Measurements from ENCODE around the gene HOXA3.

- TF ChIP-seq, protein P1, sequence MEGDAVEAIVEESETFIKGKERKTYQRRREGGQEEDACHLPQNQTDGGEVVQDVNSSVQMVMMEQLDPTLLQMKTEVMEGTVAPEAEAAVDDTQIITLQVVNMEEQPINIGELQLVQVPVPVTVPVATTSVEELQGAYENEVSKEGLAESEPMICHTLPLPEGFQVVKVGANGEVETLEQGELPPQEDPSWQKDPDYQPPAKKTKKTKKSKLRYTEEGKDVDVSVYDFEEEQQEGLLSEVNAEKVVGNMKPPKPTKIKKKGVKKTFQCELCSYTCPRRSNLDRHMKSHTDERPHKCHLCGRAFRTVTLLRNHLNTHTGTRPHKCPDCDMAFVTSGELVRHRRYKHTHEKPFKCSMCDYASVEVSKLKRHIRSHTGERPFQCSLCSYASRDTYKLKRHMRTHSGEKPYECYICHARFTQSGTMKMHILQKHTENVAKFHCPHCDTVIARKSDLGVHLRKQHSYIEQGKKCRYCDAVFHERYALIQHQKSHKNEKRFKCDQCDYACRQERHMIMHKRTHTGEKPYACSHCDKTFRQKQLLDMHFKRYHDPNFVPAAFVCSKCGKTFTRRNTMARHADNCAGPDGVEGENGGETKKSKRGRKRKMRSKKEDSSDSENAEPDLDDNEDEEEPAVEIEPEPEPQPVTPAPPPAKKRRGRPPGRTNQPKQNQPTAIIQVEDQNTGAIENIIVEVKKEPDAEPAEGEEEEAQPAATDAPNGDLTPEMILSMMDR (IDR thresholded peaks at IDR 0.05), result no peak
- TF ChIP-seq POLR2A (IDR thresholded peaks at IDR 0.05) (no peak), EP300 (IDR thresholded peaks at IDR 0.05) (no peak), POLR2AphosphoS5 (IDR thresholded peaks at IDR 0.05) (no peak)
These were observed 57.1 kb downstream of the HOXA3 start for GRCh38 chr7:27095050-27095896.
